Stimulated activated CD4-positive, alpha-beta T cell treated with anti-CD3 and anti-CD28 coated beads, Interleukin-2, amount 100 ng/mL, for 24 hours (primary cell): ENCODE data around the gene SRC.
A peak's percentile ranks its signal among the peaks of the same experiment; 100 is the strongest.
"Not testable (repeated sequence)": the region's sequence is repeated elsewhere in the genome, so short reads cannot be mapped to it uniquely, and the experiment has no call there.

ENCODE experiments used
- DNase-seq, 2 donors: peaks; one replicate each; pipeline ENCODE4 v3.0.0-alpha.2; 2020

The SRC gene

DNA sequence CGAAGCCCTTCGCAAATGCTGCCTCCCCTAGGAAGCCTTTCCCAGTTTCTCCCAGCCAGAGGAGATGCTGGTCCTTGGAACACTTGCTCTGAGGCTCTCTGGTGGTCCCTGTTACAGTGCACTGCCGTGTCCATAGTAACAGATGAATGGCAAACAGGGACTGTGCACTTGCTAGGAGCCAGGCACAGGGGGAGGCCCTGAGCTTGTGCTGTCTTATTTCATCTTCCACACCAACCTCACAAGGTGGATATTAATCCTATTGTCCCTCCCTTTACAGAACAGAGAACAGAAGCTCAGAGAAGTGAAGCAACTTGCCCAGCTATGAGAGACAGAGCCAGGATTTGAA lies 19.0 kb downstream of the SRC start:
- no peak for DNase-seq

DNA sequence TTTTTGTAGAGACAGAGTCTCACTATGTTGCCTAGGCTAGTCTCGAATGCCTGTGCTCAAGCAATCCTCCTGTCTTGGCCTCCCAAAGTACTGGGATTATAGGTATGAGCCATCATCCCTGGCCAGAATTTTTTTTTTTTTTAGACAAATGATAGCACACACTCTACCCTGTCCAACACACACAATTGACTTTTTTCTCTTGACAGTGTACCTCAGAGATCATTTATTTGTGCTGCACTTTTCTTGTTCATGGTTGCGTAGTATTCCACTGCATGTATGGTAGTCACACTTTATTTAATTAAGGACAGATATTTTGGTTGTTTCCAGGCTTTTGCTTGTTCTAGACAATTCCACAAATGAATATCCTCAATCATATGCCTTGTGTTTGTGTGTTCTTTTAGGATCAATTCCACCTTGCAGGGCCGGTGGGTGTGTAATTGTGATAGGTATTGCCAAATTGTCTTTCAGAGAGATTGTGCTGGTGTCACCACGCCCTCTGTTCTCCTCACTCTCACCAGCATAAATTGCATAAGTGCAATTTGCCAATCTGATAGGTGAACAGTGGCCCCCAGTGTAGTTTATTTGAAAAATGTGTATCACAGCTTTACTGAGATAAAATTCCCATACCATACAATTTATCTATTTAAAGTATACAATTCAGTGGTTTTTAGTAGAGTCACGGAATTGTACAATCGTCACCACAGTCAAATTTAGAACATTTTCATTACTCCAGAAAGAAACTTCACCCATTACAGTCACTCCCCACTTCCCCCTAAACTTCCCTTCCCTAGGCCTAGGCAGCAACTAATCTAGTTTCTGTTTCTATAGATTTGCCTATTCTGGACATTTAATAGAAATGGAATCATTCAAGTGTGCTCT lies 20.1 kb downstream of the SRC start:
- DNase-seq = no peak

DNA sequence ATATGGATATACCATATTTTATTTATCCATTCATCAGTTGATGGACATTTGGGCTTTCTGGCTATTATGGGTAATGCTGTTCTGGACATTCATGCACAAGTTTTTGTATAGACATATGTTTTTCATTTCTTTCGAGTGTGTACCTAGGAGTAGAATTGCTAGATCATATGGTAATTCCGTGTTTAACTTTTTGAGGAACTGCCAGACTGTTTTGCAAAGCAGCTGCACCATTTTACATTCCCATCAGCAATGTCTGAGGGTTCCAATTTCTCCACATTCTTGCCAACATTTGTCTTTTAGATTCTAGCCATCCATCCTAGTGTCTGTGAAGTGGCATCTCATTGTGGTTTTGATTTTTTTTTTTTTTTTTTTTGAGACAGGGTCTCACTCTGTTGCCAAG lies 20.8 kb downstream of the SRC start:
- no peak for DNase-seq

DNA sequence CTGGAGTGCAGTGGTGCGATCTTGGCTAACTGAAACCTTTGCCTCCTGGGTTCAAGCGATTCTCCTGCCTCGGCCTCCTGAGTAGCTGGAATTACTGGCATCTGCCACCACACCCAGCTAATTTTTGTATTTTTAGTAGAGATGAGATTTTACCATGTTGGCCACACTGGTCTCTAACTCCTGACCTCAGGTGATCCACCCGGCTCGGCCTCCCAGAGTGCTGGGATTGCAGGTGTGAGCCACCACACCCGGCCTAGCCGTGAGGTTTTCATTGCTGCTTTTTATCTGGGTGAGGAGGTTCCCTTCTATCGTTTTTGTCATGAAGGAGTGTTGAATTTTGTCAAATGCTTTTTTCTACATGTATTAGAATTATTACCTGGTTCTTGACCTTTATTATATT lies 23.9 kb downstream of the SRC start:
- no peak for DNase-seq

DNA sequence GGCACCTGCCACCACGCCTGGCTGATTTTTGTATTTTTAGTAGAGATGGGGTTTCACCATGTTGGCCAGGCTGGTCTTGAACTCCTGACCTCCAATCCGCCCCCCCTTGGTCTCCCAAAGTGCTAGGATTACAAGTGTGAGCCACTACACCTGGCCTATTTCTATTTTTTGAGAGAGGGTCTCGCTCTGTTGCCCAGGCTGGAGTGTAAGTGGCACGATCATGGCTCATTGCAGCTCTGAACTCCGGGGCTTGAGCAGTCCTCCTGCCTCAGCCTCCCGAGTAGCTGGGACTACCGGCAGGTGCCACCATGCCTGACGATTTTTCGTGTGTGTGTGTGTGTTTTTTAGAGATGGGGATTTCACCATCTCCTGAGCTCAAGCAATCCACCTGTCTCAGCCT lies 25.9 kb downstream of the SRC start:
- not testable (repeated sequence) for DNase-seq

DNA sequence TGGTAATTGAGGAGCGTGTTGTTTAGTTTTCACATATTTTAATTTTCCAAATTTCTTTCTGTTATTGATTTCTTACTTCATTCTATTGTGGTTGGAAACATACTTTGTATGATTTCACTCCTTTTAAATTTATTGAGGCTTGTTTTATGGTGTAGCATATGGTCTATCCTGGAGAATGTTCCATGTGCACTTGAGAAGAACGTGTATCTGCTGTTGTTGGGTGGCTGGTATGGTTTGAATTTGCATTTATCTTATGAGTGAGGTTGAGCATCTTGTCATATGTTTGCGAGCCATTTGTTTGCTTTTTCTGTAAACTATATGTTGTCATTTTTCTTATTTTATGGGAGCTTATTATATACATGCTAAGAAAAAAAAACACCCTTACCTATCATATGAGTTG lies 26.5 kb downstream of the SRC start:
- DNase-seq = no peak

DNA sequence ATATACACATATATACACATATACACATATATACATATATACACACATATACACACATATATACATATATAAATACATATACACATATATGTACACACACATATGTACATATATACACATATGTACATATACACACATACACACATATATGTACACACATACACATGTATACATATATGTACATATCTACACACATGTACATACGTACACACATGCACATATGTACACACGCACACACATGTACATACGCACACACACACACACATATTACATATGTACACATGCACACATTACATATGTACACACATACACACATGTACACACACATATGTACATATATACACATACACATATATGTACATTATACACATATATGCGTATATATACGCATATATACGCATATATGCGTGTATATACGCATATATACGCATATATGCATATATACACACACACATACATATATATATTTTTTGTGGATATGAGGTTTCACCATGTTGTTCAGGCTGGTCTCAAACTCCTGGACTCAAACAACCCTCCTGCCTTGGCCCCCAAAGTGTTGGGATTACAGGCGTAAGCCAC lies 27.2 kb downstream of the SRC start:
- DNase-seq = no peak

DNA sequence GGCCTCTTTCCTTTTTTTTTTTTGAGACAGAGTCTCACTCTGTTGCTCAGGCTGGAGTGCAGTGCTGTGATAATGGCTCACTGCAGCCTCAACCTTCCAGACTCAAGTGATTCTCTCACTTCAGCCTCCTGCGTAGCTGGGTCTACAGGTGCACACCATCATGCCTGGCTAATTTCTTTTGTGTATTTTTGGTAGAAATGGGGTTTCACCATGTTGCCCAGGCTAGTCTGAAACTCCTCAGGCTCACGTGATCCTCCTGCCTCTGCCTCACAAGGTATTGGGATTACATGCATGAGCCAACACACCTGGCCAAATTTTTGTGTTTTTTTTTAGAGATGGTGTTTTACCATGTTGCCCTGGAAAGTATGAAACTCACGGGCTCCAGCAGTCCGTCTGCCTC lies 29.3 kb downstream of the SRC start:
- no peak for DNase-seq

DNA sequence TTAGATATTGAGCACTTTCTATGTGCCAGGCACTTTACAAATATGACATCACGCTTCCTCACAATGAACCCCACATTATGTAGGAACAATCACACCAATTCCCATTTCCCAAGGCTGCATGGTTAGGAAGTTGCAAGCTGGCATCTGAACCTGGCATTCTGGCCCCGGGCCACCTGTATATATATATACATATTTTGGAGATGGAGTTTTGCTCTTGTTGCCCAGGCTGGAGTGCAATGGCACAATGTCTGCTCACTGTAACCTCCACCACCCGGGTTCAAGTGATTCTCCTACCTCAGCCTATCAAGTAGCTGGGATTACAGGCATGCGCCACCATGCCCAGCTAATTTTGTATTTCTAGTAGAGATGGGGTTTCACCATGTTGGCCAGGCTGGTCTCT lies 30.4 kb downstream of the SRC start:
- DNase-seq = no peak

DNA sequence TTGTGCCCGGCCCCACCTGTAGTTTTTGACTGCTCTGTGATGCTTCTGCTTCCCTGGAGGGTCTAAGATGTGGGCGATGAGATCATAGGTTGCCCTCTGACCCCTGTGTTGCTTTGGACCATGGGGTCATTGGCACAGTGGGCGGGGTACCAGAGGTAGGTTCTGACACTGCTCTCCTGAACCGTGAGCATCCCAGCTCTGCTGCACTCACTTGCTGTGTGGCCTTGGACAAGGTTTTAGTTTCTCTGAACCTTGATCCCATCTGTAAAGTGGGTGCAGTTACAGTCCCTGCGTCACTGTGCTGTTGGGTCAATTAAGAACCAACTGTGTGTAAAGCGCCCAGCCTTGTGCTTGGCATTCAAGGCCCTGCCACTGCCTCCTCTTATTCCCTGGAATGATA lies 30.9 kb downstream of the SRC start:
- DNase-seq = no peak

DNA sequence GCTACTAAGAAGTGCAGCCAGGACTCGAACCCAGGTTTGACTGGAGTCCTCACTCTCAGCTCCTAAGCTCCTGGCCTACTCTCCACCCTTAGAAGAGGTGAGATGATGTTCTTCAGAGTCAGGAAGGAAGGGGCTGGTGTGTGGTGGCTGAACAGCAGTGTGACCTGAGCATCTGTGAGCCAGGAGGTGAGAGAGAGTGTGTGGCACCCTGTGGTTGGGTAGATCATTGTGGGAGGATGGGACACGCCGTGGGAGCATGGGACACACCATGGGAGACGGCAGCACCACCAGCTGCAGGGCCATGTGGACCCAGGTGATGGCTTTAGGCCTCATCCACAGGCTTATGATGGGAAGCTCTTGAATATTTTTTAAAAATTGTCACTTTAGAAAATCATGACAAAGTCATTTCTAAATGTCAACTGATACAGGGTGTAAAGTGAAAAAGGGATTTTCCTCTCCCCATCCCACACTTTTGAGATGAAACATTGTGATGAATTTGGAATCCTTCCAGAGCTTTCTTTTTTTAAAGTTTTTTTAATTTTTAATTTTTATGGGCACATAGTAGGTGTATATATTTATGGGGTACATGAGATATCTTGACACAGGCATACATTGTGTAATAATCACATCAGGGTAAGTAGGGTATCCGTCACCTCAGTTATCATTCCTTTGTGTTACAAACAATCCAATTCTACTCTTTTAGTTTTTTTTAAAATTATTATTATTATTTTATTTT lies 31.6 kb downstream of the SRC start:
- no peak for DNase-seq

DNA sequence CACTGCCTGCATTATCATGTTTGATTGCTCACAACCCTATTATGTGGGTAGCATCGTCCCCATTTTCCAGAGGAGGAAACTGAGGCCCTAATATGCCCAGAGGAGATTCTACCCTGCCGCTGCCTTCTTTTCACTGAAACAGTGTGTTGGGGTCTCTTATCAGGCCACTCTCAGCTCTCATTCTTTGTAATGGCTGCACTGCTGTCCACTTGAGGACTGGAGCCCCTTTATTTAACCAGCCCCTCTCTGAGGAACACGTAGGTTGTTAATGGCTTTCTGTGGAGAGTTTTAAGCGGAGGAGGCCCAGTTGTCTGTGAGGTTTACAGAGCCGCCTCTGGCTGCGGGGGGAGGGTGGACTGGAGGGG lies 32.5 kb downstream of the SRC start:
- DNase-seq = no peak

DNA sequence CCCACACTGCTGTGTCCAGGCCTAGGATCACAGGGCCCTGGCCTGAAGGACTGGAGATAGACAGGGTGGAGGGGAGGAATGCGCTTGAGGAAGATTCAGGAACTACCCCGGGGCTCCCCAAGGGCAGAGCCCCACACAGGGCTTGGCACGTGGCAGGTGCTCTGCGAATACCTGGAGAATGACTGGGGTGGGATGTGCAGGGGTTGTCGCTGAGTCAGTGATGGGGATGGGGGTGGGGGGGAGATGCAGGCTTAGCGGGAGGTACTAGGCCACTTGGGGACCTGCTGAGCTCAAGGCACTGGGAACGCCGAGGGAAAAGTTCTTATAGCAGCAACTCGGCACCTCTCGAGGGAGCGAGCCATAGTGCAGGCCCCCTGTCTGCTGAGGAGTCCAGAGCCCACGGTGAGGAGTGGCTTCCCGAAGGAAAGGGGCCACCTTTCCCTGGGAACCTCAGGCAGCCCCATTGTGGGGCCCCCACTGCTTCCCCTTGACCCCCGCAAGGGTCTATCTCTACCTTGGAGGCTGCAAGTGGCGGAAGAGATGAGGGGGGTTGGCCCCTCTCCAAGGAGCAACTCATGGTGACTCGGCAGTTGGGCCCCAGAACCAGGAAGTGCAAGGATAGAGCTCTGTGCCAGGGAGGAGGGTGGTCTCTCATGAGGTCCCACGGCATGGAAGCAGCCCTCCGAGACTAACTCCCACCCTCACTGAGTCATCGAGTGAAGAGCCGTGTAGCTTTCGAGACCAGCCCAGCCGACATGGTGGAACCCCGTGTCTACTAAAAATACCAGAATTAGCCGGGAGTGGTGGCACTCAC lies 33.1 kb downstream of the SRC start:
- DNase-seq = no peak

DNA sequence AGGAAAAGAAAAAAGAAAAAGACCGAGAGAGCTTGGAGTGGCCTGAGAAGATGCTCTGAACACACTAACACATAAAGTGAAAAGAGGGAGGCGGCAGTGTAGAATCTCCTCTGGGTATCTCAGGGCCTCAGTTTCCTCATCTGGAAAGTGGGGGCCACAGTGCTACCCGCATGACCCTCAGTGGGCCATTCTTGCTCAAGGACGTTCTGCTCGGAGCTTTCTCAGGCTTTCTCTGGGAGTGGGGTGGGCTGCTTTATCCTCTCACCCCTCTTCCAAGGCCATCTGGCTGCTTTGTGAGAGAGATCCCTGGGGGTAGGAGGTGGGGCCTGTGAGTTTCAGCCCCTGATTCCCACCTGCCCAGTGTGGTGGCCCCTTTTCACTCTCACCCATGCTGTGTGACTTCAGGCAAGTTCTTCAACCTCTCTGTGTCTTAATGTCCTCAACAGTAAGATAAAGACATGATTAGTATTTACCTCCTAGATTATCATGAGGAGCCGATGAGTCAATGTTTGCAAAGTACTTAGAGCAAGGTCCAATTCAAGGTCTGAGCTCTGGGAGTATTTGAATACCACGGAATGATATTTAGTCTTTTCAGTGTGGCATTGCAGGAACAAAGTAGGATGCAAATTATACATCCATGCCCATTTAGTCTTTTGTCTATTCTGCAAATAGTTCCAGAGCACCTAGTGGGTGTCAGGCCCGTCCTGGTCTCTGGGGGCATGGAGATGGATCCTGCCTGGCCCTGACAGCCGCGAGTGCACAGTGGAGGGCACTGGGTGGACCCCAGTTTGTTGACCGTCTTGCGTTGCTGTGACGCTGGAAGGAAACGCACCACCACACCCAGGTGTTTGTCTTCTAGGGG lies 34.3 kb downstream of the SRC start:
- DNase-seq = no peak

DNA sequence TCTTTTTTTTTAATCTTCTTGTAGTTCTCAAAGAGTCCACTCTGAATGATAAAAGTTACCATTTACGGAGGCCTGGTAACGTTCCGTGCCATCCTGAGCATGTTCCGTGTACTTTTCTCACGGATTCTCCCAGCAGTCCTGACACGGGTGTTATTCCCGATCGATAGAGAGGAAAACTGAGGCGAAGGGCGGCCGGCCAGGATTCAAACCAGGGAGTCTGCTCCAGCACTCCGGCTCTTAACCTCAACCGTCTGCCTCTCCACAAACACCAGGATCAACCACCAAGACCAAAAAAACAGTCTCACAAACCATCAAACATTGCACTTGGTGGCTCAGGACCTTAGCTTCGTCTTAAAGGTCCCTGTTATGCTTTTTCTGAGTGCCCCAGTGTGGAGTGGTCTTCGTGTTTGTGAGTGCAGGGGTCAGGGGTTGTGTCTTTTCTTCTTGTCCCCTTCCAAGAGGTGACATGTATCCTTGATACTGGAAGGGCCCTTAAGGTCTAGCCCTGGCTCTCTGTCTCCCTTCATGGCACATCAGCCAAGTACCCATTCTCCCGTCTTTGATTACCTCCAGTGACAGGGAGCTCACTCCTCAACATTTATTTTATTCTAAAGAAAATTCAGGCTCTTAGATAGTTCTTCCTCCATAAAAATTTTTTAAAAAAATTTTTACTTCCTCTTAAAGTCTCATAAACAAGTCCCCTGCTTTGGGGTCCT lies 35.1 kb downstream of the SRC start:
- DNase-seq = no peak

DNA sequence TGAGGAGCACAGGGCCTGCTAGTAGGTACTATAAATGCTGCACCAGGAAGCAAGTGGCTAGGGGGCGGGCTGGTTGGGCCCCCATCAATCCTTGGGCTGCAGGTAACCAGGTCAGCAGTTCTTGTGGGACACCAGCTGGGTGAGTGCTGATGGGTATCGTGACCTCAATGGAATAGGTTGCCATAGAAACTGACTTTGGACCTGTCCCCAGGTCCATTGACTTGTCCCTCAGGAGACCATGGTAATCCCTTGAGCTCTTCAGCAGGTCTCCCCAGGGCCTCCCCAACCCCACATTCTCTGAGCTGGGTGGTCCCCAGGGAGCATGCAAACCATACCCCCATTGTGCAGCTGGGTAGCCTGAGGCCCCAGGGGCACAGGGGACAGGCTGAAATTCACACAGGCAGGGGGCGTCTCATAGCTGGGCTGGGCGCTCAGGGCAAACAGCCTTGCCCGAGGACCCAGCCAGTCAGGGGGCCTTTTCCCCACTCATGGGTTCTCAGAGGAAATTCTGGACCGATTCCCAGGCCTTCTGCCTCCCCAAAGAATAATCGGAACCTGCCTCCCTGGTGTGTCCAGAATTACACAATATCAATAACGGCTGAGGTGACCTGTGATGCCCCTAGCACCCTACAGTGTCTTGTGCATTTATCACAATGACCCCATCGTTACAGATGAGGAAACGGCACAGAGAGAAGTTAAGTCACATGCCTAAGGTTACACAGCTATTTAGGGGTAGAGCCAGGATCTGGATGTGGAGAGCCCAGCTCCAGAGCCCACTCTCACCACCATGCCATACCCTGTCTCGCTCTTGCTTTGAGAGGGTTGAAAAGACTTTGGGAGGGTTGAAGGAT lies 35.9 kb downstream of the SRC start:
- DNase-seq = no peak

DNA sequence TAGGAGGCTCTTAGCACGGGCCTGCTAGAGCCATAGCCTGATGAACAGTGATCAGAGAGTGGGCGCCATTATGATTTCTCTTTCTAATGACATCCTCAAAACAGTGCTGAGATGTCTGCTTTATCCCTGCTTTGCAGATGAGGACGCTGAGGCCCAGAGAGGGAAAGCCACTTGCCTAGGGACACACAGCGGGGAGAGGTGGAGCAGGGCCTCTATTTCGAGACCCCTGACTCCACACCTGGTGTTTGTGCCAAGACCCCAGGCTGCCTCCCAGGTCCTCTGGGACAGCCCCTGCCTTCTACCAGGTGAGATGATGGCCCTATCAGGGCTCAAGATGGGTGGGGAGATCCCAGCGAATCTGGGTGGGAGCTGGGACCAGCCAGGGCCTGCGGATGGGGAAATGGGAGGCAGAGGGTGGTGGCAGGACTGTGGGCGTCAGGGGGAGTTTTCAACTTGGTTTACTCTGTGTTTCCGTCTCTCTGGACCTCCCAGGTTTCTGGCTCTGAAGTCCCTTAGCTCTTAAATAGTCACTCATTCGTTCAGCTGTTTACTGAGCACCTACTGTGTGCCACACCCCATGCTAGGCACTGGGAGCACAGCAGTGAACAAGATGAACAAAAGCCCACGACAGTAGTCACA lies 36.7 kb downstream of the SRC start:
- DNase-seq = no peak

DNA sequence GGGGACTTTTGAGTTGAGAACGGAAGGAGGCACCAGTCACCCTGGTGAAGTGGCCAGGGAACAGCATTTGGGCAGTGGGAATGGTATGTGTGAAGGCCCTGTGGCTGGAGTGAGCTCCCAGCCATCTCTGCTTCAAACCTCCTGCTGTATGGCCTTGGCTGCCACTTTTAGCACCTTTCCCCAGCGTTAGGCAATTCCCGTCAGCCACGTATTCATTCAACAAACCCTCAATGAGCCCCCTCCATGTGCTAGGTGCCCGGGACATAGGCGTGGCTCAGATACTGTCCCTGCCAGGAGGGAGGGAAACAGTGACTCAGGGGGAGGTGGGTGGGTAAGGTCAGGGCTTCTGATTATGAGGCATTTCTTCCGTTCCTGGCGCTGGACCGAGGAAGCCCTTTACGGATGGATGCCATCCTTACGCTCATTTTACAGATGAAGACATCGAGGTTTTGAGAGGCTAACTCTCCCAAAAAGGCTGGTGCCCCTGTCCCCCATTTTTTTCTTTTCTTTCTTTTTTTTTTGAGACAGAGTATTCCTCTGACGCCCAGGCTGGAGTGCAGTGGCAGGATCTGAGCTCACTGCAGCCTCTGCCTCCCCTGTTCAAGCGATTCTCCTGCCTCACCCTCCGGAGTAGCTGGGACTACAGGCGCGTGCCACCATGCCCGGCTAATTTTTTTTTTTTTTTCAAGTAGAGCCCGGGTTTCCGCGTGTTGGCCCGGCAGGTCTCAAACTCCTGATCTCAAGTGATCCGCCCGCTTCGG lies 37.5 kb downstream of the SRC start:
- DNase-seq = peak in 1 of 2 donors; percentile 10

DNA sequence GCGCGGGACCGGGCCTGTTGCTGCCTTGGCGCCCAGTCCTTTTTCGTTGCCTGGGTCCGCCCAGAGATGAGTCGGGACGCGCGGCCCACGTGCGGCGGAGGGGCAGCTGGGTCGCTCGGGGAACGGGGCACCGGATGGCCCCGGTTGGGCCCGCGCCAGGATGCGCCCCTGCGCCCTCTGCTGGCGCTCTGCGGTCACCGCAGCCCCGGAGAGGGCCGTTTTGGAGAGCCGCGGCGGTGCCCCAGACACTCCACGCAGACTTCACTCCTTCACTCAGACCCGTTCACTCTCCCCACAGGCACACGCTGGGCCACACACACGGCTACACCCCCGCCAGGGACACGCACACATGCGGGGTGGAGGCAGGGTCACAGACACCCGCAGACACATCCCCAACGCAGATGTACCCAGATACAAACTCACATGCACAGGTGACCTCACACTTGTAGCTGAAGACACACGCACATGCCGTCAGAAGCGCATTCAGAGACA lies 38.8 kb downstream of the SRC start:
- peak; percentile 84 for DNase-seq
